Breast epithelium (tissue), 4 donors: ENCODE data around the gene RAB5B. TPM values are rescaled to one million over a fixed set of nuclear protein-coding genes. Genes with fewer than 3 reads are reported as not detected.

Experiments
- DNase-seq, 2 donors: peaks; one replicate each; pipeline ENCODE4 v3.0.0-alpha.2; 2019; ENCODE audit warnings: low spot score in 2 of 2
- H3K27ac ChIP-seq, 2 donors: fragments of 200-600 bp; sonication (generic) in 1 of 2; one replicate each; pipeline ENCODE4 v1.5.1; 2016 to 2019; ENCODE audit warnings: mild to moderate bottlenecking in 1 of 2
- H3K27me3 ChIP-seq, 2 donors: fragments of 200-600 bp; sonication (generic) in 1 of 2; one replicate each; pipeline versions ENCODE4 v1.5.1 to v1.6.0; 2017 to 2019; ENCODE audit warnings: control low read depth in 1 of 2, mild to moderate bottlenecking in 1 of 2
- H3K36me3 ChIP-seq: fragments of 200-600 bp; one replicate; pipeline ENCODE4 v1.5.1; 2019
- H3K4me1 ChIP-seq, 2 donors: fragments of 200-600 bp; sonication (generic); one replicate each; pipeline ENCODE4 v1.5.1; 2016 to 2019; ENCODE audit warnings: control low read depth in 1 of 2
- H3K4me3 ChIP-seq, 3 donors: fragments of 200-600 bp; sonication (generic); 1 replicate in 2 of 3; 2 replicates in 1 of 3; pipeline ENCODE4 v1.5.1; 2016 to 2019; ENCODE audit warnings: mild to moderate bottlenecking in 3 of 3, moderate library complexity in 2 of 3
- H3K9me3 ChIP-seq, 2 donors: fragments of 200-600 bp; sonication (generic) in 1 of 2; one replicate each; pipeline ENCODE4 v1.5.1; 2016 to 2019; ENCODE audit warnings: control low read depth in 1 of 2
- CTCF ChIP-seq, 3 donors: fragments of 450-650 bp; IDR thresholded peaks; one replicate each; pipeline ENCODE4 v1.5.1; 2016 to 2017; ENCODE audit warnings: antibody characterized with exemption in 3 of 3, mild to moderate bottlenecking in 3 of 3, moderate library complexity in 3 of 3
- POLR2A ChIP-seq: fragments of 450-650 bp; IDR thresholded peaks from one replicate; pipeline ENCODE4 v1.6.1; 2016; ENCODE audit warnings: antibody characterized with exemption, mild to moderate bottlenecking, moderate library complexity
- POLR2AphosphoS5 ChIP-seq, 3 donors: sonication (generic); formaldehyde crosslinking; IDR thresholded peaks; one replicate each; pipeline ENCODE4 v1.6.1; 2017; ENCODE audit warnings: antibody characterized with exemption in 3 of 3
- intact Hi-C: fragments of 100-400 bp; cut with DNase I; formaldehyde crosslinking; loops from one replicate; pipeline ENCODE4 v1.15.1; 2023; ENCODE audit warnings: low total_unique reads
- total RNA-seq, 3 donors: library from RNA; depleted of rRNA; stranded (reverse); fragments of >200 nt; gene quantifications; one replicate each; pipeline ENCODE4 v1.1.0, GENCODE V29; 2016

The RAB5B gene
- total RNA-seq, 3 donors from 2014 or later = 74.9 to 98.8 (median 75.7) TPM

GRCh38 chr12:55966408-55967281 is 7.2 kb upstream of the RAB5B start, which contains the start of gene CDK2:
Gene CDK2, plus strand, starts transcription at chr12:55966830. Its CDS starts 179 bp downstream, at chr12:55967009.
- H3K4me1 ChIP-seq = peaks cover 0 to 12% of the 10 kb centered on the region in 2 donors
- no peaks in the 10 kb centered on the region for H3K36me3 ChIP-seq
- DNase-seq = peak; percentile 96 to 97
- intact Hi-C loops = loop anchor here (10.0 kb wide), 1 partner anchor 1962 kb away; the partner anchor contains the start of genes HOXC8 and HOXC9
- H3K9me3 ChIP-seq = no peaks in the 10 kb centered on the region
- H3K4me3 ChIP-seq = peak within 1 kb of the TSS; percentile 66 to 94 (median 87)
- H3K27ac ChIP-seq = peak within 1 kb of the TSS; percentile 95
- H3K27me3 ChIP-seq = no peaks in the 10 kb centered on the region
- TF ChIP-seq POLR2A = peak; percentile 78
- TF ChIP-seq CTCF (IDR thresholded peaks at IDR 0.05) = no peak
- peak; percentile 50 to 89 (median 61) for TF ChIP-seq POLR2AphosphoS5 (IDR thresholded peaks at IDR 0.05)

GRCh38 chr12:55969356-55969755 is 4.5 kb upstream of the RAB5B start:
- no peak for DNase-seq
- Histone ChIP-seq H3K27me3 (no peaks in the 10 kb centered on the region), H3K36me3 (no peaks in the 10 kb centered on the region), H3K4me1 (peaks cover 0 to 12% of the 10 kb centered on the region in 2 donors), H3K9me3 (no peaks in the 10 kb centered on the region), H3K4me3 (no peak overlapping the region), H3K27ac (no peak overlapping the region)
- TF ChIP-seq POLR2AphosphoS5 (IDR thresholded peaks at IDR 0.05) (no peak), POLR2A (no peak), CTCF (IDR thresholded peaks at IDR 0.05) (no peak)
- intact Hi-C loops = loop anchor here (10.0 kb wide), 1 partner anchor 1965 kb away; the partner anchor contains the start of genes HOXC8 and HOXC9

GRCh38 chr12:55970775-55971174 is 3.1 kb upstream of the RAB5B start:
- H3K36me3 ChIP-seq = no peaks in the 10 kb centered on the region
- no peak for DNase-seq
- peaks cover 0 to 10% of the 10 kb centered on the region in 2 donors for H3K4me1 ChIP-seq
- no peaks in the 10 kb centered on the region for H3K9me3 ChIP-seq
- H3K27ac ChIP-seq = peak overlapping the region; percentile 83 to 98
- intact Hi-C loops = loop anchor here (10.0 kb wide), 1 partner anchor 1134 kb away; no protein-coding TSS in a partner anchor
- H3K4me3 ChIP-seq = no peak overlapping the region
- H3K27me3 ChIP-seq = no peaks in the 10 kb centered on the region
- TF ChIP-seq CTCF (IDR thresholded peaks at IDR 0.05) (no peak), POLR2A (no peak), POLR2AphosphoS5 (IDR thresholded peaks at IDR 0.05) (no peak)

DNA sequence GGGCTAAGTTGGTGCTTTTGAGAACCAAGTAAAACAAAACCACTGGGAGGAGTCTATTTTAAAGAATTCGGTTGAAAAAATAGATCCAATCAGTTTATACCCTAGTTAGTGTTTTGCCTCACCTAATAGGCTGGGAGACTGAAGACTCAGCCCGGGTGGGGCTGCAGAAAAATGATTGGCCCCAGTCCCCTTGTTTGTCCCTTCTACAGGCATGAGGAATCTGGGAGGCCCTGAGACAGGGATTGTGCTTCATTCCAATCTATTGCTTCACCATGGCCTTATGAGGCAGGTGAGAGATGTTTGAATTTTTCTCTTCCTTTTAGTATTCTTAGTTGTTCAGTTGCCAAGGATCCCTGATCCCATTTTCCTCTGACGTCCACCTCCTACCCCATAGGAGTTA is 1.8 kb upstream of the RAB5B start:
- no peaks in the 10 kb centered on the region for H3K9me3 ChIP-seq
- H3K27me3 ChIP-seq = no peaks in the 10 kb centered on the region
- H3K4me1 ChIP-seq = peaks cover 0 to 7% of the 10 kb centered on the region in 2 donors
- H3K4me3 ChIP-seq = no peak overlapping the region
- no peak for TF ChIP-seq POLR2A
- TF ChIP-seq POLR2AphosphoS5 (IDR thresholded peaks at IDR 0.05) = peak in 1 of 3 donors; percentile 41
- DNase-seq = peak in 1 of 2 donors; percentile 82
- no peaks in the 10 kb centered on the region for H3K36me3 ChIP-seq
- intact Hi-C loops = loop anchor here (10.0 kb wide), 1 partner anchor 1133 kb away; no protein-coding TSS in a partner anchor
- peak overlapping the region; percentile 83 to 98 for H3K27ac ChIP-seq

DNA sequence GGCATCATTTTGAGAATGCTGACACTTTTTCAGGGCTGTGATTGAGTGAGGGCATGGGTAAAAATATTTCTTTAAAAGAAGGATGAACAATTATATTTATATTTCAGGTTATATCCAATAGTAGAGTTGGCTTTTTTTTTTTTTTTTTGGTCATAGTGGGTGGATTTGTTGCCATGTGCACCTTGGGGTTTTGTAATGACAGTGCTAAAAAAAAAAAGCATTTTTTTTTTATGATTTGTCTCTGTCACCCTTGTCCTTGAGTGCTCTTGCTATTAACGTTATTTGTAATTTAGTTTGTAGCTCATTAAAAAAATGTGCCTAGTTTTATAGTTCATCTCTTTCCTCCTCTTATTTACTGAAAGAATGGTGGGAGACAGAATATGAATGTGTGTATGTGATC is 1.4 kb upstream of the RAB5B start:
- Histone ChIP-seq H3K27ac (peak overlapping the region; percentile 97 to 98), H3K9me3 (no peaks in the 10 kb centered on the region), H3K27me3 (no peaks in the 10 kb centered on the region), H3K4me1 (peaks cover 0 to 5% of the 10 kb centered on the region in 2 donors), H3K36me3 (no peaks in the 10 kb centered on the region), H3K4me3 (peak overlapping the region; percentile 56 to 97 (median 71))
- no peak for DNase-seq
- no peak for TF ChIP-seq POLR2A
- TF ChIP-seq POLR2AphosphoS5 (IDR thresholded peaks at IDR 0.05) = no peak
- TF ChIP-seq CTCF (IDR thresholded peaks at IDR 0.05) = no peak
- intact Hi-C loops = loop anchor here (10.0 kb wide), 1 partner anchor 1132 kb away; no protein-coding TSS in a partner anchor
